Thyroid gland (tissue), 4 donors: ENCODE results near the gene CAMTA1.

Source experiments
- POLR2A ChIP-seq, 2 donors: fragments of 450-650 bp; IDR thresholded peaks; one replicate each; pipeline ENCODE4 v1.6.1; 2017; ENCODE audit warnings: antibody characterized with exemption in 2 of 2, mild to moderate bottlenecking in 2 of 2, moderate library complexity in 1 of 2
- TF ChIP-seq, protein P1 (sequence below), 6 experiments: fragments of 200-600 bp in 3 of 6; fragments of 450-650 bp in 3 of 6; sonication (generic) in 3 of 6; IDR thresholded peaks; one replicate each; pipeline ENCODE4 v1.5.1; 2016 to 2019; ENCODE audit warnings: antibody characterized with exemption in 6 of 6, mild to moderate bottlenecking in 2 of 6, inconsistent platforms in 1 of 6, moderate library complexity in 1 of 6

DNA sequence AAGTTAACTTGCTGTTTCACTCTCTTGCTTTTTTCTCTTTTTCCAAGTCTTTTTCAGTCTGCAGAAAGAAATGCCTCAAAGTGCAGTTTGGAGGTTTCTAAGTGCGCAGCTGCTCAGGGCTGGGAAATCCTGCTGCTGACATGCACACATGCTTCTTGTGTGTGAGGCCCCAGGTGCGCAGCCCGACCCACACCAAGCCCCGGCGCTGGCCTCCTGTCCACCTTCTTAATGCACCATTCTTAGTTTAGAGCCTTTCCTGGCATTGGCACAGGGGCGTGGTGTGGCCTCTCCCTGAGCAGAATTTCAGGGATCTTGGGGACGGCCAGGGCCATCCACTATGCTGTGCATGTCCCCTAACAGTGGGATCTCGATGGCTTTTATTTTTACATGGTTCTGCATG lies 315.2 kb downstream of the CAMTA1 start:
- TF ChIP-seq POLR2A (IDR thresholded peaks at IDR 0.05) = no peak
- TF ChIP-seq, protein P1, sequence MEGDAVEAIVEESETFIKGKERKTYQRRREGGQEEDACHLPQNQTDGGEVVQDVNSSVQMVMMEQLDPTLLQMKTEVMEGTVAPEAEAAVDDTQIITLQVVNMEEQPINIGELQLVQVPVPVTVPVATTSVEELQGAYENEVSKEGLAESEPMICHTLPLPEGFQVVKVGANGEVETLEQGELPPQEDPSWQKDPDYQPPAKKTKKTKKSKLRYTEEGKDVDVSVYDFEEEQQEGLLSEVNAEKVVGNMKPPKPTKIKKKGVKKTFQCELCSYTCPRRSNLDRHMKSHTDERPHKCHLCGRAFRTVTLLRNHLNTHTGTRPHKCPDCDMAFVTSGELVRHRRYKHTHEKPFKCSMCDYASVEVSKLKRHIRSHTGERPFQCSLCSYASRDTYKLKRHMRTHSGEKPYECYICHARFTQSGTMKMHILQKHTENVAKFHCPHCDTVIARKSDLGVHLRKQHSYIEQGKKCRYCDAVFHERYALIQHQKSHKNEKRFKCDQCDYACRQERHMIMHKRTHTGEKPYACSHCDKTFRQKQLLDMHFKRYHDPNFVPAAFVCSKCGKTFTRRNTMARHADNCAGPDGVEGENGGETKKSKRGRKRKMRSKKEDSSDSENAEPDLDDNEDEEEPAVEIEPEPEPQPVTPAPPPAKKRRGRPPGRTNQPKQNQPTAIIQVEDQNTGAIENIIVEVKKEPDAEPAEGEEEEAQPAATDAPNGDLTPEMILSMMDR (IDR thresholded peaks at IDR 0.05) = no peak
